Neural cell (in vitro differentiated cells): ENCODE results near the gene KRTCAP2.

Experiments used
- EP300 ChIP-seq: fragments of 450-650 bp; conservative IDR thresholded peaks from 2 replicates; pipeline ENCODE4 v1.6.1; 2014; ENCODE audit warnings: antibody characterized with exemption, mild to moderate bottlenecking, moderate library complexity; ENCODE audit not compliant: poor library complexity, severe bottlenecking
- EZH2 ChIP-seq: fragments of 200-600, 300-800 bp; shearing (Covaris generic), sonication (generic); IDR thresholded peaks from 2 replicates; pipeline ENCODE4 v1.6.1; 2014; ENCODE audit warnings: antibody characterized with exemption, low read length, borderline replicate concordance, mild to moderate bottlenecking; ENCODE audit not compliant: insufficient read depth, poor library complexity, severe bottlenecking
- POLR2AphosphoS5 ChIP-seq: IDR thresholded peaks from 2 replicates; pipeline ENCODE4 v1.6.1; 2012
- SMC3 ChIP-seq: fragments of 450-650 bp; conservative IDR thresholded peaks from 2 replicates; pipeline ENCODE4 v1.6.1; 2014; ENCODE audit warnings: antibody characterized with exemption, mild to moderate bottlenecking, moderate library complexity; ENCODE audit not compliant: poor library complexity
- TAF1 ChIP-seq: IDR thresholded peaks from 2 replicates; pipeline ENCODE4 v1.6.1; 2012; ENCODE audit warnings: low read depth
- TF ChIP-seq, protein P1 (sequence below): fragments of 450-650 bp; IDR thresholded peaks from 2 replicates; pipeline ENCODE4 v1.5.1; 2014; ENCODE audit warnings: antibody characterized with exemption, mild to moderate bottlenecking, moderate library complexity; ENCODE audit not compliant: poor library complexity, severe bottlenecking

DNA sequence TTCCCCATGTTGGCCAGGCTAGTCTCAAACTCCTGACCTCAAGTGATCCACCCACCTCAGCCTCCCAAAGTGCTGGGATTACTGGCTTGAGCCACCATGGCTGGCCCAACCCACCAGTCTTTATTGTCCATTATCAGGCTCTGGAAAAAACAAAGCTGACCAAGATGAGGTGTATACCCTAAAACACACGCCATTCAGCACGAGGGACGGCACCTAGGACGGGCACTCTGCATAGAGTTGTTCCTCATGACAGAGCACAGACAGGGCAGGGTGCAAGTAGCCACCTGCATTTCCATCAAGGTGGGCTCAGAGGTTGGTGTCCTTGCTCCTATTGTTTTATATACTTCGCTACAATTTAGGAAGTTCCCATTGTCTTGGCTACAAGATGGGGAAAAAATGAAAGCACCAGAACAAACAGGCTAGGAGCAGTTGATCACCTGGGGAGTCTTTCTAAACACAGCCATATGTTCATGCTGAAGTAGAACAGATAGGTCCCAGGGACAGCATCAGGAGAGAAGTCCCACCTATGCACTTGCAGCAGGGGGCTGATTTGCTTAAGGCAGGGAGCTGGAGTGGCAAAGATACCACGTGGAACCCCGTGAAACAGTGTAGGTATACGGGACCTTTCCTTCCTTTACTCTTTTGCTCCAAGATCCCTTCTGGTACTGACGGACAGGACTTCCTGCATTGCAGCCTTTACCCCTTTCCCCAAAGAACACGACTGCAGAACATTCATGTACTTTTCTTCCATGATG is 4.5 kb downstream of the KRTCAP2 start:
- TF ChIP-seq, protein P1, sequence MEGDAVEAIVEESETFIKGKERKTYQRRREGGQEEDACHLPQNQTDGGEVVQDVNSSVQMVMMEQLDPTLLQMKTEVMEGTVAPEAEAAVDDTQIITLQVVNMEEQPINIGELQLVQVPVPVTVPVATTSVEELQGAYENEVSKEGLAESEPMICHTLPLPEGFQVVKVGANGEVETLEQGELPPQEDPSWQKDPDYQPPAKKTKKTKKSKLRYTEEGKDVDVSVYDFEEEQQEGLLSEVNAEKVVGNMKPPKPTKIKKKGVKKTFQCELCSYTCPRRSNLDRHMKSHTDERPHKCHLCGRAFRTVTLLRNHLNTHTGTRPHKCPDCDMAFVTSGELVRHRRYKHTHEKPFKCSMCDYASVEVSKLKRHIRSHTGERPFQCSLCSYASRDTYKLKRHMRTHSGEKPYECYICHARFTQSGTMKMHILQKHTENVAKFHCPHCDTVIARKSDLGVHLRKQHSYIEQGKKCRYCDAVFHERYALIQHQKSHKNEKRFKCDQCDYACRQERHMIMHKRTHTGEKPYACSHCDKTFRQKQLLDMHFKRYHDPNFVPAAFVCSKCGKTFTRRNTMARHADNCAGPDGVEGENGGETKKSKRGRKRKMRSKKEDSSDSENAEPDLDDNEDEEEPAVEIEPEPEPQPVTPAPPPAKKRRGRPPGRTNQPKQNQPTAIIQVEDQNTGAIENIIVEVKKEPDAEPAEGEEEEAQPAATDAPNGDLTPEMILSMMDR = no peak
- TF ChIP-seq POLR2AphosphoS5 = no peak
- TF ChIP-seq EZH2 = no peak
- no peak for TF ChIP-seq SMC3
- TF ChIP-seq EP300 = no peak
- TF ChIP-seq TAF1 = no peak
